Stomach (tissue), 9 donors: ENCODE results near the gene GTF2E1. TPM values are rescaled to one million over a fixed set of nuclear protein-coding genes. Genes with fewer than 3 reads are reported as not detected.
A peak's percentile ranks its signal among the peaks of the same experiment; 100 is the strongest.

Experiments
- DNase-seq, 2 donors: peaks; one replicate each; pipeline versions ENCODE4 v3.0.0 to v3.0.0-alpha.2; 2013 to 2019
- H3K27ac ChIP-seq, 5 donors: fragments of 200-600 bp in 4 of 5; sonication (generic) in 4 of 5; one replicate each; pipeline ENCODE4 v1.5.1; 2013 to 2019; ENCODE audit warnings: mild to moderate bottlenecking in 1 of 5, moderate library complexity in 1 of 5
- H3K27me3 ChIP-seq, 3 donors: fragments of 200-600 bp; sonication (generic); one replicate each; pipeline ENCODE4 v1.5.1; 2017 to 2019; ENCODE audit warnings: mixed run types in 1 of 3
- H3K36me3 ChIP-seq, 4 donors: fragments of 200-600 bp; sonication (generic); 1 replicate in 3 of 4; 2 replicates in 1 of 4; pipeline ENCODE4 v1.5.1; 2016 to 2019
- H3K4me1 ChIP-seq, 4 donors: fragments of 200-600 bp; sonication (generic); one replicate each; pipeline ENCODE4 v1.5.1; 2016 to 2019
- H3K4me3 ChIP-seq, 4 donors: fragments of 200-600 bp; sonication (generic) in 3 of 4; one replicate each; pipeline ENCODE4 v1.5.1; 2016 to 2019; ENCODE audit warnings: mild to moderate bottlenecking in 1 of 4
- H3K9me3 ChIP-seq, 4 donors: fragments of 200-600 bp; sonication (generic); one replicate each; pipeline ENCODE4 v1.5.1; 2016 to 2019
- EP300 ChIP-seq: sonication (generic); formaldehyde crosslinking; IDR thresholded peaks from one replicate; pipeline ENCODE4 v1.6.1; 2017; ENCODE audit warnings: antibody characterized with exemption
- POLR2A ChIP-seq, 4 donors: fragments of 450-650 bp; IDR thresholded peaks; one replicate each; pipeline ENCODE4 v1.6.1; 2016; ENCODE audit warnings: antibody characterized with exemption in 4 of 4, control low read depth in 2 of 4, mild to moderate bottlenecking in 1 of 4, moderate library complexity in 1 of 4
- POLR2AphosphoS5 ChIP-seq, 3 donors: sonication (generic); formaldehyde crosslinking; IDR thresholded peaks; one replicate each; pipeline ENCODE4 v1.6.1; 2016; ENCODE audit warnings: antibody characterized with exemption in 3 of 3
- WGBS, 5 donors: extraction: QIAGEN DNeasy Blood & Tissue Kit in 3 of 5; methylation state at CpG; one replicate each; pipeline versions ENCODE4 v1.1.5 to v1.1.7; 2013 to 2018; 5-methylcytosine and 5-hydroxymethylcytosine counted together
- intact Hi-C: fragments of 100-400 bp; cut with DNase I; formaldehyde crosslinking; loops from one replicate; pipeline ENCODE4 v1.15.1; 2023; ENCODE audit warnings: low total_unique reads
- polyA plus RNA-seq, 3 donors: library from polyadenylated mRNA; stranded (reverse); fragments of 200-250 nt; gene quantifications; one replicate each; pipeline ENCODE4 v1.2.3, GENCODE V29; 2013
- total RNA-seq, 5 donors: library from RNA; depleted of rRNA; stranded (reverse); fragments of >200 nt; gene quantifications; one replicate each; pipeline versions ENCODE4 v1.1.0 to v1.2.3, GENCODE V29; 2014 to 2016
- TF ChIP-seq, protein P1 (sequence below), 7 experiments: fragments of 450-650 bp in 4 of 7; fragments of 200-600 bp in 3 of 7; sonication (generic) in 3 of 7; IDR thresholded peaks; one replicate each; pipeline ENCODE4 v1.5.1; 2016 to 2019; ENCODE audit warnings: antibody characterized with exemption in 7 of 7, control low read depth in 2 of 7, mild to moderate bottlenecking in 1 of 7
- donor health status: healthy with polysubstance abuse.
- donor health status: Bipolar disorder and iron deficiency.
- donor health status: healthy.

The GTF2E1 gene
- total and polyA plus RNA-seq, 8 donors: 4.0 to 66.0 (median 9.3) TPM

DNA sequence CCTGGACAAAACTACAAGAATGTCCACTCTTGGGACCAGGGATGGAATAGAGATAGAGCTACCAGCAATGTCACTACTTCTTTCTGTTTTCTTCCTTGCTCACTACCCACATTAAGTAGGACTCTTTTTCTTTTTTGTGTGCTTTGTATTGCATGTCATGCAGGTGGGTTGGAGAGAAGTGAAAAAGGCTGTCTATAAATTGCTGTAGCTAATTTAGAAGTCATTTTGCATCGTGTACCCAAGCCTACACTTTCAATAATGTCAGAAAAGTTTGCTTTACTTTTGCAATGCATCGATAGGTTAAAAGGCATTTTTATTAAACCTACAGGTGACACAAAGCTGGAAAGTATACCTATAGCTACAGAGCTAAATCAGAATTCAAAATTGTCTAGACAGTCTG lies 58.9 kb downstream of the GTF2E1 start:
- Histone ChIP-seq H3K27me3 (no peaks in the 10 kb centered on the region), H3K9me3 (no peaks in the 10 kb centered on the region), H3K4me3 (no peak overlapping the region), H3K27ac (no peak overlapping the region), H3K36me3 (no peaks in the 10 kb centered on the region), H3K4me1 (no peaks in the 10 kb centered on the region)
- WGBS, 5 donors: 81 to 87% (median 85%) methylated on average over 2 of the region's 2 CpGs
- DNase-seq: no peak
- no peak for TF ChIP-seq POLR2A (IDR thresholded peaks at IDR 0.05)
- TF ChIP-seq, protein P1, sequence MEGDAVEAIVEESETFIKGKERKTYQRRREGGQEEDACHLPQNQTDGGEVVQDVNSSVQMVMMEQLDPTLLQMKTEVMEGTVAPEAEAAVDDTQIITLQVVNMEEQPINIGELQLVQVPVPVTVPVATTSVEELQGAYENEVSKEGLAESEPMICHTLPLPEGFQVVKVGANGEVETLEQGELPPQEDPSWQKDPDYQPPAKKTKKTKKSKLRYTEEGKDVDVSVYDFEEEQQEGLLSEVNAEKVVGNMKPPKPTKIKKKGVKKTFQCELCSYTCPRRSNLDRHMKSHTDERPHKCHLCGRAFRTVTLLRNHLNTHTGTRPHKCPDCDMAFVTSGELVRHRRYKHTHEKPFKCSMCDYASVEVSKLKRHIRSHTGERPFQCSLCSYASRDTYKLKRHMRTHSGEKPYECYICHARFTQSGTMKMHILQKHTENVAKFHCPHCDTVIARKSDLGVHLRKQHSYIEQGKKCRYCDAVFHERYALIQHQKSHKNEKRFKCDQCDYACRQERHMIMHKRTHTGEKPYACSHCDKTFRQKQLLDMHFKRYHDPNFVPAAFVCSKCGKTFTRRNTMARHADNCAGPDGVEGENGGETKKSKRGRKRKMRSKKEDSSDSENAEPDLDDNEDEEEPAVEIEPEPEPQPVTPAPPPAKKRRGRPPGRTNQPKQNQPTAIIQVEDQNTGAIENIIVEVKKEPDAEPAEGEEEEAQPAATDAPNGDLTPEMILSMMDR (IDR thresholded peaks at IDR 0.05): no peak
- no peak for TF ChIP-seq POLR2AphosphoS5 (IDR thresholded peaks at IDR 0.05)
- no peak for TF ChIP-seq EP300
- intact Hi-C loops: no loop called here

GRCh38 chr3:120802916-120803315 lies 60.4 kb downstream of the GTF2E1 start:
- Histone ChIP-seq H3K9me3 (no peaks in the 10 kb centered on the region), H3K4me1 (no peaks in the 10 kb centered on the region), H3K27ac (no peak overlapping the region), H3K4me3 (no peak overlapping the region), H3K36me3 (no peaks in the 10 kb centered on the region), H3K27me3 (no peaks in the 10 kb centered on the region)
- WGBS, 5 donors: 53 to 75% (median 71%) methylated on average over 3 of the region's 3 CpGs
- no peak for TF ChIP-seq POLR2AphosphoS5 (IDR thresholded peaks at IDR 0.05)
- no peak for TF ChIP-seq EP300
- TF ChIP-seq POLR2A (IDR thresholded peaks at IDR 0.05): no peak
- TF ChIP-seq, protein P1 (IDR thresholded peaks at IDR 0.05): no peak
- no peak for DNase-seq
- intact Hi-C loops: no loop called here

- Histone ChIP-seq H3K4me1 (peaks cover 0 to 3% (median 0%) of the 10 kb centered on the region in 4 donors), H3K27ac (no peak overlapping the region), H3K9me3 (no peaks in the 10 kb centered on the region), H3K27me3 (no peaks in the 10 kb centered on the region), H3K36me3 (no peaks in the 10 kb centered on the region), H3K4me3 (no peak overlapping the region)
- intact Hi-C loops: no loop called here
- peak in 1 of 2 donors; percentile 10 for DNase-seq
- WGBS, 5 donors: 69 to 83% (median 79%) methylated on average over 4 of the region's 4 CpGs
- TF ChIP-seq POLR2A (IDR thresholded peaks at IDR 0.05) (no peak), EP300 (no peak), POLR2AphosphoS5 (IDR thresholded peaks at IDR 0.05) (no peak)
- TF ChIP-seq, protein P1 (IDR thresholded peaks at IDR 0.05): no peak
These were observed 74.2 kb downstream of the GTF2E1 start for GRCh38 chr3:120816728-120817127.

DNA sequence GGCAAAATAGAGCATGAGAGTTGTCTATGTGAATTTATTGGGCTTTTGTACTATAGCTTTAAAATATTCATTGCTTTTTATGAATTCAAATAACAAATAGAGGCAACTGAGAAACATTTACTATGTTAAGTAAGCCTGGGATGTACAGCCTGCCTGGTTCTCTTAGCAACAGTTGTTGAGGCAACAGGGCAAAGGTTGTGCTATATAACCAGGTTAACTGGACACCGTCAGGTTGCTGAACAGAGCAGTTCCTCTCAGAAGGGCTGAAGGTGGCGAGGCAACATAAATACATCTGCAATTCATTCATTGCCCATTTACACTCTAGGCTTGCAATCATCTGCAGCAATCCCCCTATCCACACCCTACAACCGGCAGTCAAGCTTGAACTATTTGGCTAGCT lies 78.2 kb downstream of the GTF2E1 start:
- TF ChIP-seq, protein P1 (IDR thresholded peaks at IDR 0.05): no peak
- no peak for TF ChIP-seq POLR2AphosphoS5 (IDR thresholded peaks at IDR 0.05)
- TF ChIP-seq POLR2A (IDR thresholded peaks at IDR 0.05): no peak
- TF ChIP-seq EP300: no peak
- H3K36me3 ChIP-seq: no peaks in the 10 kb centered on the region
- H3K4me3 ChIP-seq: no peak overlapping the region
- intact Hi-C loops: no loop called here
- H3K9me3 ChIP-seq: no peaks in the 10 kb centered on the region
- no peaks in the 10 kb centered on the region for H3K27me3 ChIP-seq
- peaks cover 0 to 3% (median 0%) of the 10 kb centered on the region in 4 donors for H3K4me1 ChIP-seq
- H3K27ac ChIP-seq: no peak overlapping the region
- peak in 1 of 2 donors; percentile 51 for DNase-seq
- WGBS, 5 donors: 39 to 82% (median 74%) methylated on average over 3 of the region's 3 CpGs
